NAMALWA (cell line): Measurements from ENCODE around the gene COQ9.
A peak's percentile ranks its signal among the peaks of the same experiment; 100 is the strongest.
"Not testable (repeated sequence)": the region's sequence is repeated elsewhere in the genome, so short reads cannot be mapped to it uniquely, and the experiment has no call there.

Experiments
- DNase-seq: peaks from one replicate; pipeline ENCODE4 v3.0.0-alpha.2; 2015; ENCODE audit warnings: low spot score

The COQ9 gene, protein sequence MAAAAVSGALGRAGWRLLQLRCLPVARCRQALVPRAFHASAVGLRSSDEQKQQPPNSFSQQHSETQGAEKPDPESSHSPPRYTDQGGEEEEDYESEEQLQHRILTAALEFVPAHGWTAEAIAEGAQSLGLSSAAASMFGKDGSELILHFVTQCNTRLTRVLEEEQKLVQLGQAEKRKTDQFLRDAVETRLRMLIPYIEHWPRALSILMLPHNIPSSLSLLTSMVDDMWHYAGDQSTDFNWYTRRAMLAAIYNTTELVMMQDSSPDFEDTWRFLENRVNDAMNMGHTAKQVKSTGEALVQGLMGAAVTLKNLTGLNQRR

DNA sequence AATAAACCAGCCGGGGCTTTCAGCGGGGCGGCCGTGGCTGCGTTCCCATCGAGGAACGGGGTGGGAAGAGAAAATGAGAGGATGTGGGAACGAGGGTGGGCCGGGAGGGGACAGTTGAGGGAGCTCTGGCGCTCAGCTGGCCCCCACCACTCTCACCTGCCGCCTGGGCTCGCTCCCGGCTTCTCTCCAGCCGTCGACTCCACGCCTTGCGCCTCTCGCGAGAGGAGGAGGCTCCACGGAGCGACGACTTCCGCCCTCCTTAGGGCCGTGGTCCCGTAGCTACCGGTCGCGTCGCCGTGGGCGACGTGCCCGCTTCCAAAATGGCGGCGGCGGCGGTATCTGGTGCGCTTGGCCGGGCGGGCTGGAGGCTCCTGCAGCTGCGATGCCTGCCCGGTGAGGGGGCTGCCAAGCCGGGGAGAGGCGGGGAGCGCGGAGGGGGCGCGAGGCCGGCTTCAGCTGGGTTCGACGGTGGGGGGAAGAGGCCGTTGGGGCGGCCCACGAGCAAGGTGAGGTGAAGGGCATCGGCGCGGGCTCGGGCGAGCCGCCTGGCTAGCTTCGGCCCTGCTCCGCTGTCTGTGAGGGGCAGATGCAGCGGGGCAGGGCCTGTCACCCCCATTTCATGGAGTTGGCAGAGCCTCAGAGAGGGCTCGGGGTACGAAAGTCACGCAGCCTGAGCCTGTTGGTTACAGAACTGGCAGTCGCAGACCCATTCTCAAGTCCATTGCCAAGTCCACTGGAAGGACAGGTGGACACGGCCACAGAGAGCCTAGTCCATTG lies at the start of gene COQ9, which contains the start of gene CIAPIN1:
Gene COQ9, plus strand, starts transcription at position 294 of the 777 bp plus-strand sequence. Its CDS starts 27 bp downstream, at position 321.
Gene CIAPIN1, minus strand, starts transcription at position 200 of the 777 bp plus-strand sequence. CDS start 6,457 bp downstream, outside the sequence.
- peak; percentile 96 for DNase-seq

DNA sequence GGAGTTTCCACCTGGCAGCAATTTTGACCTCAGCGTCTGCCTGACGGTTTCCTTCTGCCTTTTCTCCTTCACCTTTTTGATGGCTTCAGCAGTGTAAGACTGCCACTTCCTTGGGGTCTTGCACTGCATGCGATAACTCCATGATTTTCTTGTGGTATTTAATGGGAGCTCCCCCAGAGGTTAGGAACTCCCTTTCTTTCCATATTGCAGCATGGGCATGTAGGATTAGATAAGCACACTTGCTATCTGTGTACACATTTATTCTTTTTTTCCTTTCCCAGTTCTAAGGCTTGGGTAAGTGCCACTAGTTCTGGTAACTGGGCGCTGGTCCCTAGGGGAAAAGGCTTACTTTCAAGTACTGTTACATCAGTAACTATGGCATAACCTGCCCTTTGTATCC lies 49.8 kb upstream of the COQ9 start:
- DNase-seq: not testable (repeated sequence)

GRCh38 chr16:57401943-57402640 lies 45.2 kb upstream of the COQ9 start:
- DNase-seq: no peak

DNA sequence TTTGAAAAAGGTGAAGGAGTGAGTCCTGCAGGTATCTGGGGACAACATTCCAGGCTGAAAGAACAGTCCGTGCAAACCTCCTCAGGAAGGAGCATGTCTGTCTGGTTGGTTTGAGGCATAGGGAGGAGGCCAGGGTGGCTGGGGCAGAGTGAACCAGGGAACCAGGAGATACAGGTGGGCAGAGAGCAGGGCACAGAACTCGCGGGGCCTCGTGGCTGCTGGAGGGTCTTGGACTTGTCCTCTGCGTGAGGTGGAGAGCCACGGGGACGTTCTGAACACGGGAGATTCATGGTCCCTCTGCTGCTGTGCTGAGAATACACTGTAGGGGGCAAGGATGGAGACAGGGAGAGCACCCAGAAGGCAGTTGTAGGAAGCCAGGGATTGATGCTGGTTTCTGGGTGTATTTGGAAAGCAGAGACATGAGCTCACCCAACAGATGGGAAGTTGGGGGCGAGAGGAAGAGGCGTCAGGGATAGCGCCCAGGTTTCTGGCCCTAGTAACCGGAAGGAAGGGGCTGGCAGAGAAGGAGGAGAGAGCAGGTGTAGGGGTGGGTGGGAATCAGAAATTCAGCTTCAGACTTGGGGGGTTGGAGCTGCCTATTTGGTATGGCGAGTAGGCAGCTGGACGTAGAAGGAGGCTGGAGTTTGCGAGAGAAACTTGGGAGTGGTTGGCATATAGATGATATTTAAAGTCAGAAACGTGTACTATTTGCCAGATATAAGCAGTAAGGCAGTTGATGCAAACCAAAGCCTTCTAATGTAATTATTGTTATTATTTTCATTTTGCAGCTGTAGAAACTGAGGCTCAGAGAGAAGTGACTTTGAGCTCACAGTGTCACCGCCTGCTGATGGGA lies 43.1 kb upstream of the COQ9 start, which contains the start of gene CCL17:
Gene CCL17, plus strand, starts transcription at position 803 of the 853 bp plus-strand sequence. CDS start 9,166 bp downstream, outside the sequence.
- no peak for DNase-seq

DNA sequence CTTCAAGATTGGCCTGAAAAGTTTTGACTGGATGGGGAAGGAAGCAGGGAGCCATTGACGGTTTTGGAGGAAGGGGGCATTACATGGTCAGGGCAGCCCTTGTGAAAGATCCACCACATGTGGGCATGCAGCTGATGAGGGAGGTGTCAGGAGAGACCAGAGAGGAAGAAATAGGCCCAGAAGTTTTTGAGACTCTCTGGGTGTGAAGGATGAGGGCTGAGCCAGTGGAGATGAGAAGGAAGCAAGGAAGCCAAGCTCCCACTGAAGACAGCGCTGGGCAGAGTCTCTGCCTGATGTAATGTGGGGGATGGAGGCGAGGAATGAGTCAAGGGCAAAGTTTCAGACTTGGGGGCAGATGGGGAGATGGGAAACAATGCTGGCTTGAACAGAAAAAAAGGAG lies 42.2 kb upstream of the COQ9 start:
- DNase-seq: no peak

GRCh38 chr16:57406881-57407280 lies 40.4 kb upstream of the COQ9 start:
- DNase-seq: no peak

DNA sequence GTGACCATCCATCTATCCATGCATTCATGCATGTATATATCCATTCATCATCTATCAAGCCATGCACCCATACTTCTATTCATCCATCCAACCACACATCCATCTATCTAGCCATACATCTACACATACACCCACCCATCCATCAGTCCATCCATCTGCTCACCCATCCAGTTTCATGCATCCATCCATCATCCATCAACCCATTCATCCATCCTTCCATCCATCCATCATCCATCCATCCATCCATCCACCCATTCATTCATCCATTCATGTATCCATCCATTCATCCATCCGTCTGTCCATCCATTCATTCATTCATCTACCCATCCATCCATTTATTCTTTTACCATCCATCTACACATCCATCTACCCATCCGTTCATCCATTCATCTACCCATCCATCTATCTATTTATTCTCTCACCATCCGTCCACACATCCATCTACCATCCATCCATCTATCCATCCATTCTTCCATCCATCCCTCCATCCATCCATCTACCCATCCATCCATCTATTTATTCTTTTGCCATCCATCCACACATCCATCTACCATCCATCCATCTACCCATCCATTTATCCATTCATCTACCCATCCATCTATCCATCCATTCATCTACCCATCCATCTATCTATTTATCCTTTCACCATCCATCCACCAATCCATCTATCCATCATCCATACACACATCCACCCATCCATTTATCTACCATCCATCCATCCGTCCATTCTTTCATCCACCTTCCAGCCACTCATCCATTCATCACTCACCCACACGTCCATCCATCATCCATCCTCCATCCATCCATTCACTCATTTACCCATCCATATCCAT lies 39.5 kb upstream of the COQ9 start:
- no peak for DNase-seq

DNA sequence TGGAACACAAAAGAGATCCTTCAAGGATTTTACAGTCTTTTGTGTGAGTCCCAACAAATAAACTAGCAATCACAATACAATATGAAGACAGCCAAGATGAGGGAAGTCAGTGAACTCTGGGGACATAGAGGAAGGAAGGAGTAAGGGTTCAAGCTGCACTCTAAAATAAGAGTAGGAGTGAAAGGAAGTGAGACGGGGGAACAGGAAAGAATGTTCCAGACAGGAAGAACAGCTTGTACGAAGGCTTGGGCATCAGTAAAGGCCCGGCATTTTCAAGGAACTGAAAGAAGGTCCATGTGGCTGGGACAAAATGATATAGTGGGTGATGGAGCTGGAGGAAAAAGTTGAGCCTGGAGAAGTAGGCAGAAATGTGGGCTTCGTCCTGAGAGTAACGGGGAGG lies 38.2 kb upstream of the COQ9 start:
- no peak for DNase-seq

- no peak for DNase-seq
These were observed 37.2 kb upstream of the COQ9 start for GRCh38 chr16:57409870-57410587.

DNA sequence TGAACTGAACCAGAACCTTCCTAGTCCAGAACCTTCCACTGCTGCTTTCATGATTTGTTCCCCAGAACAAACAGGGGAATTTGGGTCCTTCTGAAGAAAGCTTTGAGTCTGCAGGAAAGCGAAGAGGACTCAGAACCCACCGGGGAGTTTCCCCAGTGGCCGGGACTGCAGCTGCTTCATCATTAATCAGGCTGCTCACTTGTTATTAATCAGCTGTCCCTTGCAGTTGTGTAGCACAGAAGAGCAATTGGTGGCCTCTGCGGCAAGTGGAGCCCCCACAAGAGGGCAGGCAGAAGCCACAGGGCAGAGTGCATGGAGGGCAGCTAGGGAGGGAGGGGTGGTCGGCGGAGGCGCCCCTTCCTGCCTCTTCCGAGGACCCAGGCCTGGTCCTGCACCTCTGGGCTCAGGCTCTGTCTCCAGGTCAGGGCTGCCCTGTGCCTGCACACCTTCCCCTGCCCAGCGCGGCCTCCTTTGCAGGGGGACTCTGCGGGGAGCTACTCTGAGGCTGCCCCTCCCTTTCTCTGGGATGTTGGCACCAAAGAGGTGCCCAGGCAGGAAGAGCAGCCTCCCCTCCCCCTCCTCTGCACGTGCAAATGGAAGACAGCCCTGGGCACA lies 35.8 kb upstream of the COQ9 start:
- DNase-seq: no peak

- DNase-seq: no peak
These were observed 34.7 kb upstream of the COQ9 start for GRCh38 chr16:57412584-57412983.

DNA sequence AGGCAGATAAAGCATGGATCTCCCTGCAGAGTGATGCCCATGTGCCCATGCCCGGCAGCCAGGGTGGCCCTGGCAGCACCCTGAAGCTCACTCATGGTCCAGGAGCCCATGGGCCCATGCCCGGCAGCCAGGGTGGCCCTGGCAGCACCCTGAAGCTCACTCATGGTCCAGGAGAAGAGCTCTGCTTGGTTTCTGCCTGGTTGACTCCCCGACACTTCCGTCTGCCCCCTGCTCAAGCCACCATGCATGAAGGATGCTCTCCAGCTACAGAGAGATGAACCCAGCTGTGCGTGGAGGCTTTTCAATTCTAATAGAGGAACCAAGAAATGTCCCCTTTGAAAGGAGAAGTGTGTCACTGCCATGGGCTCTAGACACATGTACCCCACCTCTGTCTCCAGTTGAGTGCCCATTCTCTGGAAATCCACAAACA lies 34.0 kb upstream of the COQ9 start:
- peak; percentile 83 for DNase-seq

DNA sequence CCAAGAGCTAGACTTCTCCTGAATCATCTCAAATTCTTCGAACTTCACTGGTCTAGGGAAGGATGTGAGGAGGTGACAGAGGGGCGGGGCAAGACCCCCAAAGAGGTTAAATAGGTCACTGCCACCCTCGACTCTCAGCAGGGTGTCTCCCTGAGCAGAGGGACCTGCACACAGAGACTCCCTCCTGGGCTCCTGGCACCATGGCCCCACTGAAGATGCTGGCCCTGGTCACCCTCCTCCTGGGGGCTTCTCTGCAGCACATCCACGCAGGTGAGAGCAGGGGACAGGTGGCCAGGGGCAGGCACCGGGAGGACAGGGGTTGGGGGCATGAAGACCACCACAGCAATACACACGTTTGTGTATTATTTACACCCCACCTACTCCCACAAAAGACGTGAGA lies 33.5 kb upstream of the COQ9 start:
- no peak for DNase-seq

DNA sequence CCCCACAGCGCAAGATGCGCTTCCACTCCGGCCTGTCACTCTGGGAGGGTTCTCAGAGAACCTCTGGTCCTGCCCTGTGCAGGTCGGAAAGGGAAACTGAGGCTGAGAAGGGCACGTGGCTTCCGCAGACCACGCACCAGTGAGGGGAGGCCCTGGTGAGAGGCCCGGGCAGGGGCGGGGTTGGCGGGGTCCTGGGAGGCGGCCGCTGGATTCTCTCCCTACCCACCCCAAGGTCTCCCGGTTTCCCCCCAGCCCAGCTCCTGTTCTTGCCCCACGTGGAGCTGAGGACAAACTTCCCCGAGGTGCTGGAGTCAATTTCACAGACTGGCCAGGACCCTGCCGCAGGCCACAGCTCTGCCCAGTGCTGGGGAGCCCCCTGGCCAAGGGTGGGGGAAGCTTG lies 31.2 kb upstream of the COQ9 start:
- DNase-seq: no peak

GRCh38 chr16:57419506-57419905 lies 27.8 kb upstream of the COQ9 start:
- DNase-seq: no peak

- DNase-seq: peak; percentile 53
These were observed 25.0 kb upstream of the COQ9 start for GRCh38 chr16:57422026-57422944.

- DNase-seq: no peak
These were observed 24.1 kb upstream of the COQ9 start for GRCh38 chr16:57423152-57423551.

GRCh38 chr16:57424583-57424982 lies 22.7 kb upstream of the COQ9 start:
- no peak for DNase-seq
